Measurements from ENCODE around the gene AP2A1. TPM values are rescaled to one million over a fixed set of nuclear protein-coding genes. Genes with fewer than 3 reads are reported as not detected.

The AP2A1 gene
- total and polyA plus RNA-seq, 9 of the 15 experiments (the other 6 are each of a cell fraction or from before 2014, with no cell fraction given), result 0.55 to 150 (median 31.9) TPM

DNA sequence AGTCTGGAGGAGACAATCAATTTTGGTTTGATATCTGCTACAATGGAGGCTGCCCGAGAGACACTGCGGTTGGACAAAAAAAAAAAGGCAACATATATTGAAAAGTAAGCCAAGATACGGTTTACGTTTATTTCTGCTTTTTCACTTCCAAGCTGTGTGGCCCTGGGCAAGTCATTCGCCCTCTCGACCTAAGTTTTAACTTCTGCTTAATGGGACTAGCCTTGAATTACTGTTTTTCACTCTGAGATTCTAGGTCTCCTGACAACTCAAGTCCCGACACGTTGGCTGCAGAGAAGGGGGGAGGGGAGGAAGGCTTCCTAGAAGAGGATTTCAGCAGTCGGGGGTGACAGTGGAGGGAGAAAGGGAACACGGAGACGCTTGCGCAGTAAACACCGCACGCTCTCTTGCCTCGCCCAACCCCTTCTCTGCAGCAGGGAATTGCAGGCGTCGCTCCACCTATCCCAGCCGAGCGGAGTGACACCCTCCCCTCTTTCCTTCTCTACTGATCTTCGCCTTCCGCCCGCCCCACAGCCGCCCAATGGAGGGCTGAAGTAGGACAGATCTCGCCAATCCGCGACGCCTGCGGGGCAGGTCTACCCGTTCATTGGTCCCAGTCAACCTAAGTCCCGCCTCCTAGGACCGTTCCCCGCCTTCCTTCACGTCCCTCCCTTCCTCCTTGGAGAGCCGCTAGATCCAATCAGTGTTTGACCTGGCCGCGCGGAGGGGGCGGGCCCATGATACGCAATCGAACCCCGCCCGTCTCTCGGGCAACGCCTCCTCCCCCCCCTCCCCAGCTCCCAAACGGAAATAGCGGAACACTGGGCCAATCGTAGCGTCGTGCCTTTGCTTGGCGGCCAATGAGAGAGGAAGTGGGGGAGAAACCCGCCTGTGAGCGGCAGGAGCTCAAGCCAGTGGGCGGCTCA lies 533 bp upstream of the AP2A1 start (continued):
- TF ChIP-seq ZNF778 (CRISPR knock-in tag; IDR thresholded peaks at IDR 0.05) (no peak), MEF2A (IDR thresholded peaks at IDR 0.05; ENCODE audit: control insufficient read depth, low read depth, low read length) (no peak), ARNT (IDR thresholded peaks at IDR 0.05) (peak; percentile 45 to 71; a peak in 3 of 4 replicates), SMARCC2 (IDR thresholded peaks at IDR 0.05; ENCODE audit: low read depth) (no peak), NFXL1 (CRISPR knock-in tag; IDR thresholded peaks at IDR 0.05) (no peak), NCOA1 (IDR thresholded peaks at IDR 0.05; ENCODE audit: low read depth) (no peak), C11orf30 (IDR thresholded peaks at IDR 0.05; ENCODE audit: low read depth) (no peak), ZNF217 (CRISPR knock-in tag; IDR thresholded peaks at IDR 0.05) (no peak), ZNF668 (CRISPR knock-in tag; IDR thresholded peaks at IDR 0.05) (no peak), TEAD1 (CRISPR knock-in tag; IDR thresholded peaks at IDR 0.05) (0 out of 4 replicates have a peak, but pooled peaks of 1 of the 2 experiments have one; percentile 48), RBBP5 (IDR thresholded peaks at IDR 0.05; ENCODE audit: borderline replicate concordance, insufficient read depth, low read length, poor library complexity, severe bottlenecking) (peak; percentile 20), ZNF696 (CRISPR knock-in tag; conservative IDR thresholded peaks at IDR 0.05) (no peak), ZNF76 (CRISPR knock-in tag; IDR thresholded peaks at IDR 0.05; ENCODE audit: borderline replicate concordance) (no peak), ZNF175 (CRISPR knock-in tag; IDR thresholded peaks at IDR 0.05; ENCODE audit: low read depth) (no peak), KAT7 (CRISPR knock-in tag; IDR thresholded peaks at IDR 0.05; ENCODE audit: borderline replicate concordance) (no peak), RFX5 (IDR thresholded peaks at IDR 0.05; ENCODE audit: low read depth, low read length) (no peak)
- TF ChIP-seq, protein P1, sequence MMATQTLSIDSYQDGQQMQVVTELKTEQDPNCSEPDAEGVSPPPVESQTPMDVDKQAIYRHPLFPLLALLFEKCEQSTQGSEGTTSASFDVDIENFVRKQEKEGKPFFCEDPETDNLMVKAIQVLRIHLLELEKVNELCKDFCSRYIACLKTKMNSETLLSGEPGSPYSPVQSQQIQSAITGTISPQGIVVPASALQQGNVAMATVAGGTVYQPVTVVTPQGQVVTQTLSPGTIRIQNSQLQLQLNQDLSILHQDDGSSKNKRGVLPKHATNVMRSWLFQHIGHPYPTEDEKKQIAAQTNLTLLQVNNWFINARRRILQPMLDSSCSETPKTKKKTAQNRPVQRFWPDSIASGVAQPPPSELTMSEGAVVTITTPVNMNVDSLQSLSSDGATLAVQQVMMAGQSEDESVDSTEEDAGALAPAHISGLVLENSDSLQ (IDR thresholded peaks at IDR 0.05), result peak; percentile 99
- TF ChIP-seq, protein P2, sequence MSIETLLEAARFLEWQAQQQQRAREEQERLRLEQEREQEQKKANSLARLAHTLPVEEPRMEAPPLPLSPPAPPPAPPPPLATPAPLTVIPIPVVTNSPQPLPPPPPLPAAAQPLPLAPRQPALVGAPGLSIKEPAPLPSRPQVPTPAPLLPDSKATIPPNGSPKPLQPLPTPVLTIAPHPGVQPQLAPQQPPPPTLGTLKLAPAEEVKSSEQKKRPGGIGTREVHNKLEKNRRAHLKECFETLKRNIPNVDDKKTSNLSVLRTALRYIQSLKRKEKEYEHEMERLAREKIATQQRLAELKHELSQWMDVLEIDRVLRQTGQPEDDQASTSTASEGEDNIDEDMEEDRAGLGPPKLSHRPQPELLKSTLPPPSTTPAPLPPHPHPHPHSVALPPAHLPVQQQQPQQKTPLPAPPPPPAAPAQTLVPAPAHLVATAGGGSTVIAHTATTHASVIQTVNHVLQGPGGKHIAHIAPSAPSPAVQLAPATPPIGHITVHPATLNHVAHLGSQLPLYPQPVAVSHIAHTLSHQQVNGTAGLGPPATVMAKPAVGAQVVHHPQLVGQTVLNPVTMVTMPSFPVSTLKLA (conservative IDR thresholded peaks at IDR 0.05), result peak; percentile 7 to 69; a peak in 3 of 4 replicates
- TF ChIP-seq, protein P3, sequence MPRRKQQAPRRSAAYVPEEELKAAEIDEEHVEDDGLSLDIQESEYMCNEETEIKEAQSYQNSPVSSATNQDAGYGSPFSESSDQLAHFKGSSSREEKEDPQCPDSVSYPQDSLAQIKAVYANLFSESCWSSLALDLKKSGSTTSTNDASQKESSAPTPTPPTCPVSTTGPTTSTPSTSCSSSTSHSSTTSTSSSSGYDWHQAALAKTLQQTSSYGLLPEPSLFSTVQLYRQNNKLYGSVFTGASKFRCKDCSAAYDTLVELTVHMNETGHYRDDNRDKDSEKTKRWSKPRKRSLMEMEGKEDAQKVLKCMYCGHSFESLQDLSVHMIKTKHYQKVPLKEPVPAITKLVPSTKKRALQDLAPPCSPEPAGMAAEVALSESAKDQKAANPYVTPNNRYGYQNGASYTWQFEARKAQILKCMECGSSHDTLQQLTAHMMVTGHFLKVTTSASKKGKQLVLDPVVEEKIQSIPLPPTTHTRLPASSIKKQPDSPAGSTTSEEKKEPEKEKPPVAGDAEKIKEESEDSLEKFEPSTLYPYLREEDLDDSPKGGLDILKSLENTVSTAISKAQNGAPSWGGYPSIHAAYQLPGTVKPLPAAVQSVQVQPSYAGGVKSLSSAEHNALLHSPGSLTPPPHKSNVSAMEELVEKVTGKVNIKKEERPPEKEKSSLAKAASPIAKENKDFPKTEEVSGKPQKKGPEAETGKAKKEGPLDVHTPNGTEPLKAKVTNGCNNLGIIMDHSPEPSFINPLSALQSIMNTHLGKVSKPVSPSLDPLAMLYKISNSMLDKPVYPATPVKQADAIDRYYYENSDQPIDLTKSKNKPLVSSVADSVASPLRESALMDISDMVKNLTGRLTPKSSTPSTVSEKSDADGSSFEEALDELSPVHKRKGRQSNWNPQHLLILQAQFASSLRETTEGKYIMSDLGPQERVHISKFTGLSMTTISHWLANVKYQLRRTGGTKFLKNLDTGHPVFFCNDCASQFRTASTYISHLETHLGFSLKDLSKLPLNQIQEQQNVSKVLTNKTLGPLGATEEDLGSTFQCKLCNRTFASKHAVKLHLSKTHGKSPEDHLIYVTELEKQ (CRISPR knock-in tag; IDR thresholded peaks at IDR 0.05), result no peak
- TF ChIP-seq, protein P4, sequence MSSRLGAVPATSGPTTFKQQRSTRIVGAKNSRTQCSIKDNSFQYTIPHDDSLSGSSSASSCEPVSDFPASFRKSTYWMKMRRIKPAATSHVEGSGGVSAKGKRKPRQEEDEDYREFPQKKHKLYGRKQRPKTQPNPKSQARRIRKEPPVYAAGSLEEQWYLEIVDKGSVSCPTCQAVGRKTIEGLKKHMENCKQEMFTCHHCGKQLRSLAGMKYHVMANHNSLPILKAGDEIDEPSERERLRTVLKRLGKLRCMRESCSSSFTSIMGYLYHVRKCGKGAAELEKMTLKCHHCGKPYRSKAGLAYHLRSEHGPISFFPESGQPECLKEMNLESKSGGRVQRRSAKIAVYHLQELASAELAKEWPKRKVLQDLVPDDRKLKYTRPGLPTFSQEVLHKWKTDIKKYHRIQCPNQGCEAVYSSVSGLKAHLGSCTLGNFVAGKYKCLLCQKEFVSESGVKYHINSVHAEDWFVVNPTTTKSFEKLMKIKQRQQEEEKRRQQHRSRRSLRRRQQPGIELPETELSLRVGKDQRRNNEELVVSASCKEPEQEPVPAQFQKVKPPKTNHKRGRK (tag; IDR thresholded peaks at IDR 0.05), result no peak
